Mesenchymal stem cell (in vitro differentiated cells and primary cell): ENCODE results near the gene RIPK1.
A peak's percentile ranks its signal among the peaks of the same experiment; 100 is the strongest.

Source experiments
- DNase-seq: peaks from one replicate; pipeline ENCODE4 v3.0.0-alpha.2; 2013
- H2AFZ ChIP-seq: one replicate; pipeline ENCODE4 v1.6.1; 2013; ENCODE audit warnings: low read depth, mild to moderate bottlenecking, control low read depth, inconsistent platforms, low read length, moderate library complexity
- H2AK5ac ChIP-seq: 2 replicates; pipeline ENCODE4 v1.6.1; 2013; ENCODE audit warnings: low read length, moderate library complexity, mild to moderate bottlenecking, inconsistent platforms; ENCODE audit not compliant: severe bottlenecking
- H2BK120ac ChIP-seq: one replicate; pipeline ENCODE4 v1.6.1; 2013; ENCODE audit warnings: low read depth, mild to moderate bottlenecking, inconsistent platforms, low read length, moderate library complexity
- H2BK12ac ChIP-seq, 2 experiments: one replicate each; pipeline ENCODE4 v1.6.1; 2013; ENCODE audit warnings: inconsistent platforms in 2 of 2, low read length in 2 of 2, mild to moderate bottlenecking in 2 of 2, moderate library complexity in 2 of 2, control low read depth in 1 of 2
- H2BK15ac ChIP-seq: one replicate; pipeline ENCODE4 v1.6.1; 2013; ENCODE audit warnings: mild to moderate bottlenecking, low read depth, inconsistent platforms; ENCODE audit not compliant: poor library complexity, severe bottlenecking
- H2BK5ac ChIP-seq: 2 replicates; pipeline ENCODE4 v1.6.1; 2013; ENCODE audit warnings: low read depth, mild to moderate bottlenecking, low read length, control low read depth, inconsistent platforms; ENCODE audit not compliant: poor library complexity, severe bottlenecking
- H3K14ac ChIP-seq, 2 experiments: one replicate each; pipeline ENCODE4 v1.6.1; 2013; ENCODE audit warnings: inconsistent platforms in 2 of 2, low read length in 2 of 2, control low read depth in 1 of 2, mild to moderate bottlenecking in 1 of 2, moderate library complexity in 1 of 2
- H3K18ac ChIP-seq, 2 experiments: one replicate each; pipeline ENCODE4 v1.6.1; 2013; ENCODE audit warnings: inconsistent platforms in 2 of 2, low read length in 2 of 2, control low read depth in 1 of 2, low read depth in 1 of 2, mild to moderate bottlenecking in 1 of 2
- H3K23ac ChIP-seq, 2 experiments: one replicate each; pipeline ENCODE4 v1.6.1; 2013; ENCODE audit warnings: inconsistent platforms in 2 of 2, low read length in 2 of 2, mild to moderate bottlenecking in 2 of 2, moderate library complexity in 2 of 2, control low read depth in 1 of 2
- H3K27ac ChIP-seq: 2 replicates; pipeline ENCODE4 v1.5.1; 2013; ENCODE audit warnings: mild to moderate bottlenecking, moderate library complexity, low read length, control low read depth, inconsistent platforms; ENCODE audit not compliant: poor library complexity, severe bottlenecking
- H3K27me3 ChIP-seq, 2 experiments: 2 replicates each; pipeline versions ENCODE4 v1.6.1 to v1.7.0; 2013; ENCODE audit warnings: low read length in 2 of 2, mild to moderate bottlenecking in 2 of 2, moderate library complexity in 2 of 2, control low read depth in 1 of 2, inconsistent platforms in 1 of 2; ENCODE audit not compliant: control insufficient read depth in 1 of 2, insufficient read depth in 1 of 2
- H3K36me3 ChIP-seq, 2 experiments: 2 replicates each; pipeline versions ENCODE4 v1.6.1 to v1.7.0; 2013; ENCODE audit warnings: low read length in 2 of 2, control low read depth in 1 of 2, inconsistent platforms in 1 of 2, low read depth in 1 of 2, mild to moderate bottlenecking in 1 of 2; ENCODE audit not compliant: insufficient read depth in 2 of 2, control insufficient read depth in 1 of 2
- H3K4ac ChIP-seq, 2 experiments: one replicate each; pipeline ENCODE4 v1.6.1; 2013; ENCODE audit warnings: inconsistent platforms in 2 of 2, low read length in 2 of 2, mild to moderate bottlenecking in 2 of 2, moderate library complexity in 2 of 2, control low read depth in 1 of 2, low read depth in 1 of 2
- H3K4me1 ChIP-seq: 2 replicates; pipeline ENCODE4 v1.6.1; 2013; ENCODE audit warnings: low read depth, low read length, control low read depth; ENCODE audit not compliant: control insufficient read depth, insufficient read depth
- H3K4me2 ChIP-seq: 2 replicates; pipeline ENCODE4 v1.6.1; 2013; ENCODE audit warnings: low read length, mild to moderate bottlenecking, inconsistent platforms; ENCODE audit not compliant: poor library complexity, severe bottlenecking
- H3K4me3 ChIP-seq, 2 experiments: 2 replicates each; pipeline versions ENCODE4 v1.5.1 to v1.7.0; 2013; ENCODE audit warnings: low read length in 2 of 2, mild to moderate bottlenecking in 2 of 2, control low read depth in 1 of 2, low read depth in 1 of 2; ENCODE audit not compliant: insufficient read depth in 1 of 2
- H3K79me1 ChIP-seq: replicated peaks from 2 replicates; pipeline ENCODE4 v1.6.1; 2013; ENCODE audit warnings: mild to moderate bottlenecking, control low read depth, low read length, inconsistent platforms; ENCODE audit not compliant: poor library complexity, severe bottlenecking
- H3K9ac ChIP-seq: 2 replicates; pipeline ENCODE4 v1.7.0; 2013; ENCODE audit warnings: mild to moderate bottlenecking, low read length, moderate library complexity
- H3K9me3 ChIP-seq: 2 replicates; pipeline ENCODE4 v1.7.0; 2013; ENCODE audit warnings: mild to moderate bottlenecking, low read length; ENCODE audit not compliant: control insufficient read depth
- H4K8ac ChIP-seq: one replicate; pipeline ENCODE4 v1.6.1; 2013; ENCODE audit warnings: inconsistent platforms, mild to moderate bottlenecking, low read length, moderate library complexity
- H4K91ac ChIP-seq: one replicate; pipeline ENCODE4 v1.6.1; 2013; ENCODE audit warnings: mild to moderate bottlenecking, low read length, inconsistent platforms
- WGBS: methylation state at CpG from one replicate; pipeline ENCODE4 v1.1.7; 2013; ENCODE audit warnings: mixed read lengths; 5-methylcytosine and 5-hydroxymethylcytosine counted together

The RIPK1 gene

DNA sequence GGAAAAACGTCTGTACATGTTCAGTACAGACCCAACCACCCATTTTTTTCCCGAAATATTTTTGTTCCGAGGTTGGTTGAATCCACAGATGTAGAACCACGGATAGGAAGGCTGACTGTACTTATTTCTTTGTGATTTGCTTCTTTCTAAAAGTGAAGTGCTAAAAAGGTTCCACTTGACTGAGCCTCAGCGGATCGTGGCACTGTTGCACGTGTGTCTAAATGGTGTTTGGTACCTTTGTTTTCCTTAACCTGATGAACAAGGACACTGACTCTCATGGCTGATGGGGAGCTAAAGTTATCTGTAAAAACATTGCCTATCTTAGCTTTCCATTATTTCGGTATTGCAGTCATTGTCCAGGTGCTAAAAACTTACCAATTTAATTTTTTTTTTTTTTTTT, 56.4 kb downstream of the RIPK1 start:
- 86% methylated on average over 7 of the region's 8 CpGs for WGBS
- Histone ChIP-seq H3K4me1 (peaks cover 4% of the 10 kb centered on the region), H4K91ac (no peak overlapping the region), H3K27me3 (no peaks in the 10 kb centered on the region), H3K36me3 (peaks cover 3 to 20% of the 10 kb centered on the region in 2 experiments), H2BK12ac (no peak overlapping the region), H3K23ac (no peak overlapping the region), H2BK15ac (no peak overlapping the region), H3K9me3 (no peaks in the 10 kb centered on the region), H3K79me1 (peaks cover 6% of the 10 kb centered on the region), H2AK5ac (no peak overlapping the region), H3K4me3 (no peak overlapping the region), H2BK120ac (no peak overlapping the region), H3K14ac (no peak overlapping the region), H2AFZ (no peak overlapping the region), H3K9ac (no peak overlapping the region), H3K27ac (no peak overlapping the region), H3K4me2 (no peak overlapping the region), H2BK5ac (no peak overlapping the region), H3K18ac (no peak overlapping the region), H4K8ac (no peak overlapping the region), H3K4ac (no peak overlapping the region)
- DNase-seq = no peak

DNA sequence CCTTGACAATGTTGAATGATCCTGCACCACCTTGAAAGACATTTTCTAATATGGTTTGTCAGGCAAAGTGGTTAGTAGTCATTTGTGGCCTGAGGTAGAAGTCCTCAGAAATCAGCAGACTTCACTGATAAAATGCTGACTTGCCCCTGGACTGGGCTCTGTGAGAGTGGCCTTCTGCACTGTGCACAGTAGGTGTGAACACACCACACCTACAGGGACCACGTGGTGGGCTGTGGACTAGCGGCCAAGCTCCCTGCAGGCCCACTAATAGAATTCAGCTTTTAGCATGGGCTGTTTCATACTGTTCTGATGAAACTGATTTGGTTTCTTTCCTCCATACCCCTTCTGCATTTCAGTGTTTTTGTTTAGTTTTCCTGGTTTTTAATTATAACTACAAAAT, 57.5 kb downstream of the RIPK1 start:
- Histone ChIP-seq H4K91ac (no peak overlapping the region), H3K27ac (no peak overlapping the region), H2AK5ac (no peak overlapping the region), H2BK15ac (no peak overlapping the region), H3K4me3 (no peak overlapping the region), H3K79me1 (peaks cover 5% of the 10 kb centered on the region), H3K18ac (no peak overlapping the region), H3K9me3 (no peaks in the 10 kb centered on the region), H2BK5ac (no peak overlapping the region), H3K36me3 (peaks cover 10 to 31% of the 10 kb centered on the region in 2 experiments), H3K27me3 (no peaks in the 10 kb centered on the region), H3K9ac (peak overlapping the region; percentile 9), H3K14ac (no peak overlapping the region), H2AFZ (no peak overlapping the region), H3K4ac (no peak overlapping the region), H3K23ac (no peak overlapping the region), H2BK12ac (no peak overlapping the region), H4K8ac (peak overlapping the region; percentile 59), H3K4me2 (no peak overlapping the region), H2BK120ac (no peak overlapping the region), H3K4me1 (peaks cover 3% of the 10 kb centered on the region)
- DNase-seq = no peak
- 71% methylated on average over 2 of the region's 2 CpGs for WGBS

DNA sequence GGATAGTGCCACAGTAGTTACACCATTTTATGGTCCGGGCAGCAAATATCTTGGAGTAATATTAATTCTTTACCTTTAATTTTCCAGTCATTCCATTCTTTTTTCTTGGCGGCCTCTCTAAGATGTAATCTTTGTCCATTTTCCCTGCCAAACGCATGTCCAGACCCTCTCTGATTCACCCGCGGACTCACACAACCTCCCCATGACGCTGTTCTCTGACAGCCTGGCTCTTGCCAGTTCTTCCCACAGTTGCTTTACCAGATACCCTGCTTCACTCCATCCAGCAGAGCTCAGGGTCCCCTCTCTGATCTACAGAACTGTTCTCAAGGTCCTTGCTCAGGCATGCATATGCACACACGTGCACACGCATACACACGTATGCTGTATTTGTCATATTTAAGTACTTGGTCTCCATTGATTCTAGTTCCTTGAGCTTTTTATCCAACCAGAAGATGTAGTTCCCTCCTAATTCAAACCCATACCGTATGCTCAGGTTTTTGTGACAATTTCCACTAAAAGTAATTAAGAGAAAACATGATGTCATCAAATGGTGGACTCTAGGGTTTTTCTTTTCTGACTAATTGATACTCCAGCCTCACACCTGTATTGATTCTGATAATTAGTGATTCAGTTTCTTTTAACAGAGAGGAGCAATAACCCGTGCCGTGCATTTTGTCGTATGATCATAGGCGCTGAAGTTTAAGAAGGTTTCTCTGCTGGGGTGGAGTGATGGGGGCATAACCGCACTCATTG, 60.2 kb downstream of the RIPK1 start:
- H3K4me1 ChIP-seq = peaks cover 3% of the 10 kb centered on the region
- no peak overlapping the region for H3K23ac ChIP-seq
- peaks cover 31 to 52% of the 10 kb centered on the region in 2 experiments for H3K36me3 ChIP-seq
- no peaks in the 10 kb centered on the region for H3K27me3 ChIP-seq
- H2AFZ ChIP-seq = no peak overlapping the region
- 93% methylated on average over 14 of the region's 15 CpGs for WGBS
- H3K4me2 ChIP-seq = no peak overlapping the region
- H2BK120ac ChIP-seq = no peak overlapping the region
- no peak overlapping the region for H3K27ac ChIP-seq
- H2BK5ac ChIP-seq = no peak overlapping the region
- H2BK15ac ChIP-seq = no peak overlapping the region
- H3K79me1 ChIP-seq = peaks cover 5% of the 10 kb centered on the region
- no peak overlapping the region for H4K91ac ChIP-seq
- no peak overlapping the region for H3K4ac ChIP-seq
- no peaks in the 10 kb centered on the region for H3K9me3 ChIP-seq
- H3K4me3 ChIP-seq = no peak overlapping the region
- no peak overlapping the region for H3K9ac ChIP-seq
- H2BK12ac ChIP-seq = no peak overlapping the region
- no peak overlapping the region for H3K18ac ChIP-seq
- no peak overlapping the region for H2AK5ac ChIP-seq
- H4K8ac ChIP-seq = no peak overlapping the region
- no peak overlapping the region for H3K14ac ChIP-seq
- no peak for DNase-seq

DNA sequence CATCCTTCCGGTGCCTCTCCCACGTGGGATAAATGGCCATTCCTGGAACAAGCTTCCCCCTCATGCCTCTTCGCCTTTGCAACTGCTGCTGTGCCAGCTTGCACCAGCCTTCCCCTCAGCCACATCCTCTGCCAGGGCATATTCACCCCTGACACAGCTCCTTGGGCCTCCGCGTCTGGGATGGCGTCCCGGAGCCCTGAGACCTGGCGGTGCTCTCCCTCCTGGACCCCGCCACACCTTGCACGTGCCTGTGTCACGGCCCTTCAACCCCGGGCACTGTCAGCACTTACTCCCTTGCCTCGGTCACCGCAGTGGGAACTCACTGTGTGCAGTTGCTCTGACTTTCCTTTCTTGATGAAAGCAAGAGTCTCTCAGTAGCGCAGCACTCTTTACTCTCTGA, 63.4 kb downstream of the RIPK1 start:
- WGBS = 95% methylated on average over 15 of the region's 15 CpGs
- no peak overlapping the region for H4K8ac ChIP-seq
- H3K36me3 ChIP-seq = peaks cover 33 to 71% of the 10 kb centered on the region in 2 experiments
- no peak overlapping the region for H4K91ac ChIP-seq
- peaks cover 5% of the 10 kb centered on the region for H3K79me1 ChIP-seq
- no peak overlapping the region for H3K18ac ChIP-seq
- H3K4me3 ChIP-seq = no peak overlapping the region
- no peak overlapping the region for H2BK120ac ChIP-seq
- no peak overlapping the region for H3K4me2 ChIP-seq
- no peak overlapping the region for H2BK15ac ChIP-seq
- H3K4ac ChIP-seq = no peak overlapping the region
- no peak overlapping the region for H3K14ac ChIP-seq
- H2BK5ac ChIP-seq = no peak overlapping the region
- no peak overlapping the region for H2AK5ac ChIP-seq
- no peak overlapping the region for H3K27ac ChIP-seq
- H3K23ac ChIP-seq = no peak overlapping the region
- no peak overlapping the region for H2AFZ ChIP-seq
- no peak overlapping the region for H3K9ac ChIP-seq
- DNase-seq = no peak
- H3K9me3 ChIP-seq = no peaks in the 10 kb centered on the region
- no peaks in the 10 kb centered on the region for H3K27me3 ChIP-seq
- H2BK12ac ChIP-seq = no peak overlapping the region
- H3K4me1 ChIP-seq = peaks cover 1% of the 10 kb centered on the region
